Thoracic aorta (tissue), 2 donors: ENCODE measurements around the gene COL20A1. TPM values are rescaled to one million over a fixed set of nuclear protein-coding genes. Genes with fewer than 3 reads are reported as not detected.

Experiments
- ATAC-seq: fragments of 150-250 bp; one replicate; pipeline ENCODE4 v1.8.0; 2017; ENCODE audit warnings: low read depth; ENCODE audit not compliant: insufficient number of reproducible peaks, low FRiP score
- DNase-seq: peaks from one replicate; pipeline ENCODE4 v3.0.0-alpha.2; 2020; ENCODE audit warnings: low spot score
- H3K27ac ChIP-seq, 2 donors: fragments of 200-600 bp; sonication (generic); 1 replicate in 1 of 2; 2 replicates in 1 of 2; pipeline ENCODE4 v1.5.1; 2016; ENCODE audit warnings: mild to moderate bottlenecking in 2 of 2, moderate library complexity in 2 of 2
- H3K27me3 ChIP-seq: fragments of 200-600 bp; sonication (generic); replicated peaks from 2 replicates; pipeline ENCODE4 v1.6.0; 2016; ENCODE audit warnings: mild to moderate bottlenecking; ENCODE audit not compliant: insufficient read depth
- H3K36me3 ChIP-seq: fragments of 200-600 bp; sonication (generic); one replicate; pipeline ENCODE4 v1.5.1; 2016
- H3K4me1 ChIP-seq, 2 donors: fragments of 200-600 bp; sonication (generic); 1 replicate in 1 of 2; 2 replicates in 1 of 2; pipeline versions ENCODE4 v1.5.1 to v1.6.0; 2016; ENCODE audit warnings: low read depth in 2 of 2, mild to moderate bottlenecking in 1 of 2; ENCODE audit not compliant: control insufficient read depth in 1 of 2
- H3K4me3 ChIP-seq: fragments of 200-600 bp; sonication (generic); 2 replicates; pipeline ENCODE4 v1.5.1; 2016; ENCODE audit warnings: mild to moderate bottlenecking
- H3K9me3 ChIP-seq: fragments of 200-600 bp; sonication (generic); 2 replicates; pipeline ENCODE4 v1.5.1; 2016
- total RNA-seq, 2 donors: library from RNA; depleted of rRNA; stranded (reverse); fragments of >200 nt; gene quantifications; one replicate each; pipeline versions ENCODE4 v1.1.0 to v1.2.3, GENCODE V29; 2016
- TF ChIP-seq, protein P1 (sequence below): fragments of 200-600 bp; sonication (generic); IDR thresholded peaks from one replicate; pipeline ENCODE4 v1.5.1; 2019; ENCODE audit warnings: antibody characterized with exemption

COL20A1 gene
- total RNA-seq, 2 donors from 2014 or later = not detected

- Histone ChIP-seq H3K27me3 (no peaks in the 10 kb centered on the region), H3K9me3 (no peaks in the 10 kb centered on the region), H3K4me3 (no peak overlapping the region), H3K4me1 (no peaks in the 10 kb centered on the region), H3K27ac (no peak overlapping the region), H3K36me3 (no peaks in the 10 kb centered on the region)
- ATAC-seq = no peak
- TF ChIP-seq, protein P1, sequence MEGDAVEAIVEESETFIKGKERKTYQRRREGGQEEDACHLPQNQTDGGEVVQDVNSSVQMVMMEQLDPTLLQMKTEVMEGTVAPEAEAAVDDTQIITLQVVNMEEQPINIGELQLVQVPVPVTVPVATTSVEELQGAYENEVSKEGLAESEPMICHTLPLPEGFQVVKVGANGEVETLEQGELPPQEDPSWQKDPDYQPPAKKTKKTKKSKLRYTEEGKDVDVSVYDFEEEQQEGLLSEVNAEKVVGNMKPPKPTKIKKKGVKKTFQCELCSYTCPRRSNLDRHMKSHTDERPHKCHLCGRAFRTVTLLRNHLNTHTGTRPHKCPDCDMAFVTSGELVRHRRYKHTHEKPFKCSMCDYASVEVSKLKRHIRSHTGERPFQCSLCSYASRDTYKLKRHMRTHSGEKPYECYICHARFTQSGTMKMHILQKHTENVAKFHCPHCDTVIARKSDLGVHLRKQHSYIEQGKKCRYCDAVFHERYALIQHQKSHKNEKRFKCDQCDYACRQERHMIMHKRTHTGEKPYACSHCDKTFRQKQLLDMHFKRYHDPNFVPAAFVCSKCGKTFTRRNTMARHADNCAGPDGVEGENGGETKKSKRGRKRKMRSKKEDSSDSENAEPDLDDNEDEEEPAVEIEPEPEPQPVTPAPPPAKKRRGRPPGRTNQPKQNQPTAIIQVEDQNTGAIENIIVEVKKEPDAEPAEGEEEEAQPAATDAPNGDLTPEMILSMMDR = no peak
- no peak for DNase-seq
Observed at GRCh38 chr20:63352811-63353221, 59.8 kb downstream of the COL20A1 start.

- Histone ChIP-seq H3K27ac (no peak overlapping the region), H3K27me3 (no peaks in the 10 kb centered on the region), H3K36me3 (no peaks in the 10 kb centered on the region), H3K9me3 (no peaks in the 10 kb centered on the region), H3K4me3 (no peak overlapping the region), H3K4me1 (no peaks in the 10 kb centered on the region)
- DNase-seq (no peak), ATAC-seq (no peak)
- TF ChIP-seq, protein P1 = no peak
Observed at GRCh38 chr20:63354636-63355350, 61.8 kb downstream of the COL20A1 start.

DNA sequence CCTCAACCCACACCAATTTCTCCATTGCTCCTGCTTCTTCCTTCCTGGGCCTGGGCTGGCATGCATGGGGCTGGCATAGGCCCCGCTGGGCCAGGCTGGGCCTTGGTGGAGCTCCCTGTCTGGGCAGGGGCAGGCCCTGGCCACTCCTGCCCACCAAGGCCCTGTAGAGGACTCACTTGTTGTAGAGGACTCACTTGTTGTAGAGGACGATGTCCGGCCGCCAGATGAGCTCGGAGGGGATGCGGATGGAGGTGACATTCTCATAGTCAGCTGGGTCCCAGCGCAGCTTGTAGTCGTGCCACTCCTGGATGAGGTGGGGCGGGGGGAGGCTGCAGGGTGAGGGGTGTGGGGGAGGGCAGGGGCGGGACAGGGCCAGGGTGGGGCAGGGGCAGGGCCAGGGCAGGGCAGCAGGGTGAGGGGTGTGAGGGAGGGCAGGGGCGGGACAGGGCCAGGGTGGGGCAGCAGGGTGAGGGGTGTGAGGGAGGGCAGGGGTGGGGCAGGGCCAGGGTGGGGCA, 62.9 kb downstream of the COL20A1 start:
- TF ChIP-seq, protein P1 = no peak
- H3K36me3 ChIP-seq = no peaks in the 10 kb centered on the region
- no peak overlapping the region for H3K4me3 ChIP-seq
- no peak overlapping the region for H3K27ac ChIP-seq
- H3K4me1 ChIP-seq = no peaks in the 10 kb centered on the region
- DNase-seq (no peak), ATAC-seq (no peak)
- no peaks in the 10 kb centered on the region for H3K27me3 ChIP-seq
- no peaks in the 10 kb centered on the region for H3K9me3 ChIP-seq

GRCh38 chr20:63356511-63356910, 63.5 kb downstream of the COL20A1 start:
- DNase-seq = no peak
- H3K27me3 ChIP-seq = no peaks in the 10 kb centered on the region
- H3K36me3 ChIP-seq = no peaks in the 10 kb centered on the region
- no peak for ATAC-seq
- no peaks in the 10 kb centered on the region for H3K9me3 ChIP-seq
- H3K4me3 ChIP-seq = no peak overlapping the region
- TF ChIP-seq, protein P1 = no peak
- H3K4me1 ChIP-seq = no peaks in the 10 kb centered on the region
- no peak overlapping the region for H3K27ac ChIP-seq

DNA sequence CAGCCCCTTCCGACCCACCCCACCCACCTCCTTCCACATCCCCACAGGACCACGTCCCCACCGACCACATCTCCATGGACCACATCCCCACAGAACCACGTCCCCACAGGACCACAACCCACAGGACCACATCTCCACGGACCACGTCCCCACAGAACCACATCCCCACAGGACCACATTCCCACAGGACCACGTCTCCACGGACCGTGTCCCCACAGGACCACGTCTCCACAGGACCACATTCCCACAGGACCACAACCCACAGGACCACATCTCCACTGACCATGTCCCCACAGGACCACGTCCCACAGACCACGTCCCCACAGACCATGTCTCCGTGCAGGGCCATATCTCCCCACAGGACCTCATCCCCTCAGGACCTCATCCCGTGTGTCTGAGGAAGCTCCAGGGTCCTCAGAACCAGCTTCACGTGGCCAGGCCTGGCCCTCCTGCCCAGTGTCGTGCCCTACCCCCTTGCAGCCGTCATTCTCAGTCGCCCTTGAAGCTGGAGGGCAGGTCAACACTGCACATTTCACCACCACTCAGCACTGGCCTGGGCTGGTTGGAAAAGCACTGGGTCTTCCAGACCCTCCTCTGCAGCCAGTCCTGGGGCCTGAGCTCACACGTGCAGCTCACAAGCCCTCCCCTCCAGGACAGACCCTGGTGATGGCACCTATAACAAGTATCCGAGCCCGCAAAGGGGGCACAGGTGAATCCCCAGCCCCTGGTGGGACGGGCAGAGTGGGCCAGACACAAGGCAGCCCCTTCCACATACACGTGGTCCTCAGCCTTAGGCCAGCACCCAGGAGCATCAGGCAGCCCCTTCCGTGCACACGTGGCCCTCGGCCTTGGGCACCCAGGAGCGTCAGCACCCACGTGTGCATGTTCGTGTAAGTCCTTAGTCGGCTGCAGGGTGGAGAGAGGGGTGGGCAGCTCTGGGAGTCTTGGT, 64.2 kb downstream of the COL20A1 start:
- H3K27me3 ChIP-seq = no peaks in the 10 kb centered on the region
- no peak overlapping the region for H3K27ac ChIP-seq
- H3K4me1 ChIP-seq = no peaks in the 10 kb centered on the region
- no peaks in the 10 kb centered on the region for H3K36me3 ChIP-seq
- DNase-seq (no peak), ATAC-seq (no peak)
- H3K9me3 ChIP-seq = no peaks in the 10 kb centered on the region
- H3K4me3 ChIP-seq = no peak overlapping the region
- TF ChIP-seq, protein P1 = no peak
